NB4 (cell line): Measurements from ENCODE around the gene OCLN.
"Not testable (repeated sequence)": the region's sequence is repeated elsewhere in the genome, so short reads cannot be mapped to it uniquely, and the experiment has no call there.

Experiments
- POLR2A ChIP-seq: IDR thresholded peaks from 2 replicates; pipeline ENCODE4 v1.6.1; 2011; ENCODE audit warnings: mild to moderate bottlenecking; ENCODE audit not compliant: insufficient read length; ENCODE audit errors: extremely low read depth
- TF ChIP-seq, protein P1 (sequence below): IDR thresholded peaks from one replicate; pipeline ENCODE4 v1.5.1; 2012; ENCODE audit warnings: low read depth, low read length

GRCh38 chr5:69568072-69568471 is 75.5 kb downstream of the OCLN start:
- TF ChIP-seq, protein P1, sequence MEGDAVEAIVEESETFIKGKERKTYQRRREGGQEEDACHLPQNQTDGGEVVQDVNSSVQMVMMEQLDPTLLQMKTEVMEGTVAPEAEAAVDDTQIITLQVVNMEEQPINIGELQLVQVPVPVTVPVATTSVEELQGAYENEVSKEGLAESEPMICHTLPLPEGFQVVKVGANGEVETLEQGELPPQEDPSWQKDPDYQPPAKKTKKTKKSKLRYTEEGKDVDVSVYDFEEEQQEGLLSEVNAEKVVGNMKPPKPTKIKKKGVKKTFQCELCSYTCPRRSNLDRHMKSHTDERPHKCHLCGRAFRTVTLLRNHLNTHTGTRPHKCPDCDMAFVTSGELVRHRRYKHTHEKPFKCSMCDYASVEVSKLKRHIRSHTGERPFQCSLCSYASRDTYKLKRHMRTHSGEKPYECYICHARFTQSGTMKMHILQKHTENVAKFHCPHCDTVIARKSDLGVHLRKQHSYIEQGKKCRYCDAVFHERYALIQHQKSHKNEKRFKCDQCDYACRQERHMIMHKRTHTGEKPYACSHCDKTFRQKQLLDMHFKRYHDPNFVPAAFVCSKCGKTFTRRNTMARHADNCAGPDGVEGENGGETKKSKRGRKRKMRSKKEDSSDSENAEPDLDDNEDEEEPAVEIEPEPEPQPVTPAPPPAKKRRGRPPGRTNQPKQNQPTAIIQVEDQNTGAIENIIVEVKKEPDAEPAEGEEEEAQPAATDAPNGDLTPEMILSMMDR, result not testable (repeated sequence)
- not testable (repeated sequence) for TF ChIP-seq POLR2A
